K562 (cell line): ENCODE results near the gene MYO1F. TPM values are rescaled to one million over a fixed set of nuclear protein-coding genes. Genes with fewer than 3 reads are reported as not detected.

Source experiments
- ATAC-seq: fragments of 200-7000 bp; cut with Tn5 transposase; 3 replicates; pipeline ENCODE4 v1.9.1; 2020; ENCODE audit warnings: moderate library complexity
- BruUV-seq: library from RNA; stranded (reverse); fragments of 400-500 nt; replicated peaks from 2 replicates; lab custom pipeline; 2021; lab: Mats Ljungman, UMichigan
- CTCF ChIA-PET: fragments of 300-600 bp; formaldehyde crosslinking; extraction: SDS; loops from one replicate; lab custom pipeline; 2021; ENCODE audit warnings: low intra/inter-chr PET ratio; lab: Yijun Ruan, JAX
- POLR2A ChIA-PET: fragments of 300-600, 350-650 bp; sonication (Branson Sonifier 250); formaldehyde crosslinking; extraction: SDS; loops from one replicate; lab custom pipeline; 2021; ENCODE audit warnings: antibody characterized with exemption, inconsistent platforms; lab: Yijun Ruan, JAX
- DNase-seq, 4 experiments: peaks; one replicate each; pipeline versions ENCODE4 v3.0.0 to v3.0.0-alpha.2; 2011 to 2018; ENCODE audit warnings: low spot score in 3 of 4, mixed read lengths in 3 of 4; ENCODE audit errors: extremely low read depth in 1 of 4
- FAIRE-seq: peaks from 2 replicates; lab custom pipeline; 2011; peaks lifted over from hg19 to GRCh38; lab: Jason Lieb, UNC
- H2AFZ ChIP-seq: 2 replicates; pipeline ENCODE4 v1.6.0; 2011; ENCODE audit warnings: low read depth, low read length, control low read depth, inconsistent platforms
- H3K27ac ChIP-seq: fragments of 200-600 bp; 3 replicates; pipeline ENCODE4 v1.8.0; 2011; ENCODE audit warnings: low read depth, mild to moderate bottlenecking, control low read depth, inconsistent platforms, low read length, moderate library complexity, mixed read lengths; ENCODE audit errors: extremely low read depth
- H3K27me3 ChIP-seq, 2 experiments: fragments of 300-600 bp in 1 of 2; 2 replicates in 1 of 2; 3 replicates in 1 of 2; pipeline versions ENCODE4 v1.6.0 to v1.8.0; 2011; ENCODE audit warnings: inconsistent platforms in 2 of 2, low read length in 2 of 2, mild to moderate bottlenecking in 1 of 2, mixed read lengths in 1 of 2, moderate library complexity in 1 of 2; ENCODE audit not compliant: control insufficient read depth in 2 of 2, insufficient read depth in 2 of 2
- H3K36me3 ChIP-seq: fragments of 300-600 bp; 3 replicates; pipeline ENCODE4 v1.8.0; 2011; ENCODE audit warnings: mild to moderate bottlenecking, low read length, inconsistent platforms; ENCODE audit not compliant: control insufficient read depth, insufficient read depth
- H3K4me1 ChIP-seq, 2 experiments: fragments of 200-600 bp in 1 of 2; replicated peaks in 1 of 2; 2 replicates in 1 of 2; 3 replicates in 1 of 2; pipeline versions ENCODE4 v1.5.1 to v1.8.0; 2011; ENCODE audit warnings: inconsistent platforms in 2 of 2, low read length in 2 of 2, mild to moderate bottlenecking in 1 of 2, mixed read lengths in 1 of 2, moderate library complexity in 1 of 2; ENCODE audit not compliant: control insufficient read depth in 2 of 2, insufficient read depth in 2 of 2
- H3K4me2 ChIP-seq: 2 replicates; pipeline ENCODE4 v1.6.1; 2011; ENCODE audit warnings: low read length, control low read depth, inconsistent platforms, mixed read lengths; ENCODE audit not compliant: insufficient read depth
- H3K4me3 ChIP-seq: fragments of 200-600 bp; sonication (generic), shearing (Covaris generic); 2 replicates; pipeline ENCODE4 v1.5.1; 2016; ENCODE audit warnings: control low read depth, inconsistent platforms
- H3K79me2 ChIP-seq: fragments of 200-600 bp; 3 replicates; pipeline ENCODE4 v1.8.0; 2011; ENCODE audit warnings: low read length, inconsistent platforms; ENCODE audit not compliant: control insufficient read depth, insufficient read depth
- H3K9ac ChIP-seq, 2 experiments: 2 replicates each; pipeline versions ENCODE4 v1.6.0 to v1.6.1; 2011; ENCODE audit warnings: low read depth in 2 of 2, low read length in 2 of 2, control low read depth in 1 of 2, inconsistent platforms in 1 of 2, mild to moderate bottlenecking in 1 of 2, mixed read lengths in 1 of 2; ENCODE audit not compliant: insufficient read depth in 1 of 2
- H3K9me1 ChIP-seq: one replicate; pipeline ENCODE4 v1.6.0; 2011; ENCODE audit warnings: inconsistent platforms, mild to moderate bottlenecking, low read length, moderate library complexity; ENCODE audit not compliant: control insufficient read depth, insufficient read depth
- H3K9me3 ChIP-seq: replicated peaks from 2 replicates; pipeline ENCODE4 v1.5.1; 2011; ENCODE audit warnings: low read depth, low read length, inconsistent platforms; ENCODE audit not compliant: control insufficient read depth, insufficient read depth
- H4K20me1 ChIP-seq: replicated peaks from 2 replicates; pipeline ENCODE4 v1.6.1; 2011; ENCODE audit warnings: low read length, inconsistent platforms, mixed read lengths; ENCODE audit not compliant: control insufficient read depth, insufficient read depth
- RNF2 ChIP-seq: sonication (generic); IDR thresholded peaks from 2 replicates; pipeline ENCODE4 v1.6.1; 2016
- SFPQ ChIP-seq: fragments of 200-400 bp; formaldehyde crosslinking; IDR thresholded peaks from 2 replicates; pipeline ENCODE4 v1.6.1; 2017; ENCODE audit warnings: mild to moderate bottlenecking, low read depth, low read length, moderate library complexity
- TAF15 ChIP-seq: fragments of 200-400 bp; formaldehyde crosslinking; IDR thresholded peaks from 2 replicates; pipeline ENCODE4 v1.6.1; 2017; ENCODE audit warnings: mild to moderate bottlenecking, low read depth, low read length, moderate library complexity
- TBP ChIP-seq: optimal IDR thresholded peaks from 2 replicates; pipeline ENCODE3; 2011; ENCODE audit warnings: low read depth, low read length, improper control_type of control experiment
- ZNF384 ChIP-seq: IDR thresholded peaks from 2 replicates; pipeline ENCODE4 v1.6.1; 2012; ENCODE audit warnings: low read depth, low read length, improper control_type of control experiment
- ZNF707 ChIP-seq: fragments of 250-450 bp; sonication (Bioruptor Pico); conservative IDR thresholded peaks from 2 replicates; pipeline ENCODE4 v1.8.0; 2022; ENCODE audit warnings: inconsistent platforms, mild to moderate bottlenecking, moderate library complexity
- WGBS: fragments of 100-300 bp; shearing (Covaris generic); methylation state at CpG from one replicate; pipeline ENCODE4 v1.1.6; 2016; ENCODE audit warnings: low coverage, mixed read lengths; ENCODE audit not compliant: insufficient coverage; ENCODE audit errors: missing lambda C conversion rate; 5-methylcytosine and 5-hydroxymethylcytosine counted together
- in situ Hi-C: fragments of 300-500 bp; cut with MboI; formaldehyde crosslinking; loops from 4 replicates; pipeline ENCODE4 v1.15.0; 2018; ENCODE audit warnings: inconsistent platforms, mixed read lengths
- intact Hi-C: fragments of 100-400 bp; cut with micrococcal nuclease; formaldehyde crosslinking; loops from 2 replicates; pipeline ENCODE4 v1.14.2; 2022
- polyA plus RNA-seq, 8 experiments: library from polyadenylated mRNA; depleted of rRNA in 4 of 8; stranded (reverse) in 5 of 8; unstranded in 3 of 8; fragments of >200 nt; fragmentation: Nextera tagmentation in 2 of 8; fragmentation: Illumina TruSeq in 1 of 8; extraction: Ambion mirVana in 2 of 8; extraction: Trizol in 1 of 8; gene quantifications; 2 replicates each; pipeline versions ENCODE4 v1.2.1 to v1.2.3, GENCODE V29; 2011 to 2014; ENCODE audit warnings: inconsistent platforms in 1 of 8, missing spikeins in 1 of 8
- total RNA-seq, 7 experiments: library from RNA; depleted of rRNA in 6 of 7; stranded (reverse); fragments of >200 nt in 6 of 7; fragmentation: Illumina TruSeq in 2 of 7; extraction: Trizol in 2 of 7; gene quantifications; 2 replicates each; pipeline versions ENCODE4 v1.2.1 to v1.2.3, GENCODE V29; 2011 to 2021; ENCODE audit warnings: low replicate concordance in 1 of 7

MYO1F gene
- total and polyA plus RNA-seq, 9 of the 15 experiments (the other 6 are each of a cell fraction or from before 2014, with no cell fraction given), result 0.78 to 9.4 (median 4.3) TPM

GRCh38 chr19:8567522-8568172 is 9.6 kb downstream of the MYO1F start (continued):
- no peak for TF ChIP-seq ZNF707 (CRISPR knock-in tag)

DNA sequence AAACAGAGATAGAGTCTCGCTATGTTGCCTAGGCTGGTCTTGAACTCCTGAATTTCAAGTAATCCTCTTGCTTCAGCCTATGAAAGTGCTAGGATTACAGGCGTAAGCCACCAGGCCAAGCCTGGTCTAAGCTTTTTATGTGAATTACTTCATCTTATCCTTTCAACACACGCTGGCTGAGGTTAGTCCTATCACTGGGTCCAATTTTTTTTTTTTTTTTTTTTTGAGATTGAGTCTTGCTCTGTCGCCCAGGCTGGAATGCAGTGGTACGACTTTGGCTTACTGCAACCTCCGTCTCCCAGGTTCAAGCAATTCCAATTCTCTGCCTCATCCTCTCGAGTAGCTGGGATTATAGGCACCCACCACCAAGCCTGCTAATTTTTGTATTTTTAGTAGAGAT is 10.4 kb downstream of the MYO1F start:
- ChIA-PET POLR2A (interaction anchor here (0.6 to 0.9 kb wide), 4 partner anchors 9 to 947 kb away, joined by 3 to 4 read pairs (median 3); no protein-coding TSS in a partner anchor), CTCF (no interaction called here)
- Histone ChIP-seq H3K4me1 (peaks cover 20 to 22% of the 10 kb centered on the region in 2 experiments), H3K27me3 (peaks cover 0 to 4% of the 10 kb centered on the region in 2 experiments; a peak in 1 of 5 replicates), H4K20me1 (no peaks in the 10 kb centered on the region), H3K4me2 (no peak overlapping the region), H2AFZ (no peak overlapping the region), H3K9ac (no peak overlapping the region), H3K9me1 (no peaks in the 10 kb centered on the region), H3K9me3 (no peaks in the 10 kb centered on the region), H3K27ac (no peak overlapping the region), H3K4me3 (no peak overlapping the region), H3K79me2 (no peaks in the 10 kb centered on the region), H3K36me3 (no peaks in the 10 kb centered on the region)
- DNase-seq, result no peak
- TF ChIP-seq RNF2 (no peak), TAF15 (no peak), SFPQ (no peak), ZNF384 (peak; percentile 48), TBP (peak; percentile 22)
- no peak for FAIRE-seq
- intact Hi-C loops, result no loop called here
- 41% methylated on average over 4 of the region's 7 CpGs for WGBS
- BruUV-seq, result no TSS peak
- in situ Hi-C loops, result no loop called here
- no peak for ATAC-seq
